ENCODE measurements around the gene CRACR2B. TPM values are rescaled to one million over a fixed set of nuclear protein-coding genes. Genes with fewer than 3 reads are reported as not detected.
A peak's percentile ranks its signal among the peaks of the same experiment; 100 is the strongest.

The CRACR2B gene
- total RNA-seq, 2 experiments from 2014 or later, result 17.2 to 18.7 TPM

DNA sequence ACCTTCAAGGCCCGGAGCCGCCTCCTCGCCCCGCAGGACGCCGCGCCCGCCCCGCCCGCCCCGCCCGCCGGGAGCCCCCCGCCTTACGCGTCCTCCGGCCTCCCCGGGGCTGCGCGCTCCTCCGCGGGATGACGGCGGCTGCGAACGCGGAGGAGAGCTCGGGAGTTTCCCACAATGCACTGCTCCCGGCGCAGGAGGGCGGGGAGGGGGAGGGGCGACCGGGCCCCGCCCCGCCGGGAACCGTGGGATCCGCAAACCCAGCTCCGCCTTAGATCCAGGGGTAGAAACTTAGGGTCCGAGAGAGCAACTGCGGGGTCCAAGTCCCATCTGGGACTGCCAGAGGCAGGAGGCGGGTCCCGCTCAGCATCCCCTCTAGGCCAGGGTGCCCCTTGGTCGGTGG is 37.8 kb upstream of the CRACR2B start, which contains the start of gene CEND1:
Gene CEND1 (minus strand): TSS at position 148 of the 400 bp plus-strand sequence. CDS start 1,514 bp downstream, outside the sequence.
- Mint-ChIP-seq H3K4me3 (peak within 1 kb of the TSS; percentile 38), H3K27ac (no peak within 1 kb of the TSS), H3K4me1 (ENCODE audit: low read depth) (peaks cover 23% of the 10 kb centered on the region), H3K27me3 (ENCODE audit: low read depth) (no peaks in the 10 kb centered on the region), H3K36me3 (ENCODE audit: low read depth) (peaks cover 16% of the 10 kb centered on the region), H3K9me3 (ENCODE audit: insufficient read depth) (no peaks in the 10 kb centered on the region)
- DNase-seq (peak; percentile 54), ATAC-seq (peak; percentile 47)
- POLR2A ChIA-PET, result interaction anchor here (1.0 kb wide), 1 partner anchor 262 kb away, joined by 3 read pairs; no protein-coding TSS in a partner anchor
- CTCF ChIA-PET, result no interaction called here

DNA sequence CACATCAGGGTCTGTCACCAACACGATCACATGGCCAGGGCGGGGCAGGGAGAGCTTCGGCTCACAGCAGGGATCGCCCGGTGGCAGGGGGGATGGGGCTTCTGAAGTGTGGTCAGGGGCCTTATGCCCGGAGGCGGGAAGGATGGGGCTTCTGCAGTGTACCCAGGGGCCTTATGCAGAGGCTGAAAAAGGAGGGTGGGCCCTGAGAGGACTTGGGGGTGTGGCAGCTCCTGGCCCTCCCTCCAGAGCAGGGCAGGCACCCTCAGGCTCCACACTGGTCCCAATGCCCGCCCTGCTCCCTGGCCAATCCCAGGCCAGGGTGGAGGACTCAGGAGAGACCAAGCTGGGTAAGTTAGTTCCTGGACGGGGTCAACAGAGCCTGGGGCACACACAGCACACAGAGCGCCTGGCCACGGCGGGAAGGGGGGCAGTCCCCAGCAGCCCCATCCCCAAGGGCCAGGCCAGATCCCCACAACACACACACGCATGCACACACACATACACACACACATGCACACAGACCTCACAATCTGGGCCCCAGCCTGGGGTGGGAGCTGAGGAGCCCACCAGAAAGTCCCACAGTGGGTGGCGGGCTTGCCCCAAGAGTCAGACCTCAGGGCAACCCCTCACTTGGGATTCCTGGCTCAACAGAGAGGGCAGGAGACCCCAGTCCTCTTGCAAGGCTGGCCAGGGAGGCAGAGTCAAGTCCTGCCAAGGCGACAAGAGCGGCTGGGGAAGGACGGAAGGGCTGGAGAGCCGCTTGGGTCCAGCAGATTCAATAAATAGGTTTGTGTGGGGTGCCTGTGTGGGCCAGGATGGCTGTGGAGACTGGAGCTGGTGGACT is 36.8 kb upstream of the CRACR2B start:
- ATAC-seq, result peak; percentile 21
- Mint-ChIP-seq H3K9me3 (ENCODE audit: insufficient read depth) (no peaks in the 10 kb centered on the region), H3K36me3 (ENCODE audit: low read depth) (peaks cover 16% of the 10 kb centered on the region), H3K4me3 (no peak overlapping the region), H3K4me1 (ENCODE audit: low read depth) (peaks cover 23% of the 10 kb centered on the region), H3K27me3 (ENCODE audit: low read depth) (no peaks in the 10 kb centered on the region), H3K27ac (no peak overlapping the region)
- ChIA-PET CTCF (no interaction called here), POLR2A (interaction anchor here (1.2 kb wide), 1 partner anchor 13 kb away, joined by 3 read pairs; no protein-coding TSS in a partner anchor)
- no peak for DNase-seq

DNA sequence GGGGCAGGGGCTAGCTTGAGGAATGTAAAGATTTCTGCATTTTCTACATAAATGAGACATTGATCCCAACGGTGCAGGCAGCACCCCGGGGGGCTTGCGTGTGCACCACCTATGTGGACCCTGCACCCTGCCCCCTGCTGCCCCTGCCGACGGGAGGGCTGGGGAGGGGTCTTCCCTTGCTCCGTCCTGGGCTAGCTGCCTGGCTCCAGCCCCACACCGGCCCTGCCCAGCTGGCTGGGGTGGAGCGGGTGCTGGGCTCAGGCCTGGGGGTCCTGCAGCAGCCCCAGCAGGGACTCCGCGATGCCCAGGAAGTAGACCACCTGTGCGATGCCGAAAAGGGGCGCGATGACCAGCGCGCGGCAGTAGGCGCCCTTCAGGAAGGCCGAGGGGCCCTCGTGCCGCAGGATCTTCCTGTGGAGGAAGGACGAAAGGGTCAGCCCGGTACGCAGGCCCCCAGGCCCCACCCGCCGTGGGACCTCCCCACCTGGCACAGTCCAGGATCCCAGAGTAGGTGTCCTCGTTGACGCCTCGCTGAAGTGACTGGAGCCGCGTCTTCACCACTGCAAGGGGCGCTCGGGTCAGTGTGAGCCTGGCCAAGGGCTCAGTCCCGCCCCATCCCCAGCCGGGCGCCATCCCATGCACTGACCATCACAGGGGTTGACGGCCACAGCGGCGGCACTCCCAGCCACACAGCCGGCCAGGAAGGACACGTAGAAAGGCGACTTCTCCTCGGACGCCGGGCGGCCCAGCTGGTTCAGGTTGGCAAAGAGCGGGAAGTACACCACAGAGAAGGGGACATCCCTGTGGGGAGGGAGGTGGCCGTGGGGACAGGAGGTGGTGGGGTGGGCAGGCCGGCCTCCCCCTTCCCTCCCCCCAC is 35.8 kb upstream of the CRACR2B start:
- CTCF ChIA-PET, result no interaction called here
- no peaks in the 10 kb centered on the region for H3K9me3 Mint-ChIP-seq (ENCODE audit: insufficient read depth)
- POLR2A ChIA-PET, result interaction anchor here (1.2 kb wide), 1 partner anchor 12 kb away, joined by 3 read pairs; no protein-coding TSS in a partner anchor

DNA sequence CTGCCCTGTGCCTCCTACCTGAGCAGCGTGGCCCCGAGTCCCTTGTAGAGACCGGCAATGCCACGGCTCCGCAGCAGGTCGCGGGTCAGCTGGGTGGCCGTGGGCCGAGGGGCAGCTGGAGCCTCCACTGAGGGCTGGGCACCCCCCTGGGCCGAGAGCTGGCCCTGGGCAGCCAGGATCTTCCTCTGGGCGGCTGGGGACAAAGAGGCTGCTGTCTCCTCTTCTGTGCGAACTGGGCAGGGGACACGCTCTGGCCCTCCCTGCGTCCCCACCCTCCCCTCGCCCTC is 35.2 kb upstream of the CRACR2B start:
- POLR2A ChIA-PET, result no interaction called here
- CTCF ChIA-PET, result no interaction called here
- Mint-ChIP-seq H3K27ac (no peak overlapping the region), H3K4me1 (ENCODE audit: low read depth) (peaks cover 34% of the 10 kb centered on the region), H3K27me3 (ENCODE audit: low read depth) (no peaks in the 10 kb centered on the region), H3K36me3 (ENCODE audit: low read depth) (peaks cover 18% of the 10 kb centered on the region), H3K9me3 (ENCODE audit: insufficient read depth) (no peaks in the 10 kb centered on the region), H3K4me3 (no peak overlapping the region)
- DNase-seq (no peak), ATAC-seq (no peak)

More for the DNA sequence above, 35.8 kb upstream of the CRACR2B start:
- DNase-seq (no peak), ATAC-seq (no peak)
- Mint-ChIP-seq H3K27ac (no peak overlapping the region), H3K4me3 (no peak overlapping the region), H3K4me1 (ENCODE audit: low read depth) (peaks cover 30% of the 10 kb centered on the region), H3K27me3 (ENCODE audit: low read depth) (no peaks in the 10 kb centered on the region), H3K36me3 (ENCODE audit: low read depth) (peaks cover 18% of the 10 kb centered on the region)

DNA sequence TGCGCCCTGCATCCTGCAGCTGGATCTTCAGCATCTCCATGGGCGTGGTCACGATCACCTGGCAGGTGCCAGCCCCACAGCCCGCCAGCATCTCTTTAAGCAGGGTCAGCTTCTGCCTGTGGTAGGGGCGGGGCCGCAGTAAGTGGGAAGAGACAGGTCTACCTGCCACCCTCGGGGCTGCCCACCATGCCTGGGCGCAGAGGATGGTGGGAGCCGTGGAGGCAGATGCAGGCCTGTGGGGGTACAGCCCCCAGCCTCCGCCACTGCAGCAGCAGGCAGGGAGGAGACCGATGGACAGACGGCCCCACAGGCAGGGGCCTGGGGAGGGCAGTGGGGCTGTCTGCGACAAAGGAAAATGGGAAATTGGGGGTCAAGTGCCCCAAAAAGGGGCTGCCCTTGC is 34.8 kb upstream of the CRACR2B start:
- Mint-ChIP-seq H3K27me3 (ENCODE audit: low read depth) (no peaks in the 10 kb centered on the region), H3K9me3 (ENCODE audit: insufficient read depth) (no peaks in the 10 kb centered on the region), H3K27ac (no peak overlapping the region), H3K4me1 (ENCODE audit: low read depth) (peaks cover 33% of the 10 kb centered on the region), H3K4me3 (no peak overlapping the region), H3K36me3 (ENCODE audit: low read depth) (peaks cover 18% of the 10 kb centered on the region)
- ChIA-PET POLR2A (no interaction called here), CTCF (no interaction called here)
- DNase-seq, result no peak
- no peak for ATAC-seq

DNA sequence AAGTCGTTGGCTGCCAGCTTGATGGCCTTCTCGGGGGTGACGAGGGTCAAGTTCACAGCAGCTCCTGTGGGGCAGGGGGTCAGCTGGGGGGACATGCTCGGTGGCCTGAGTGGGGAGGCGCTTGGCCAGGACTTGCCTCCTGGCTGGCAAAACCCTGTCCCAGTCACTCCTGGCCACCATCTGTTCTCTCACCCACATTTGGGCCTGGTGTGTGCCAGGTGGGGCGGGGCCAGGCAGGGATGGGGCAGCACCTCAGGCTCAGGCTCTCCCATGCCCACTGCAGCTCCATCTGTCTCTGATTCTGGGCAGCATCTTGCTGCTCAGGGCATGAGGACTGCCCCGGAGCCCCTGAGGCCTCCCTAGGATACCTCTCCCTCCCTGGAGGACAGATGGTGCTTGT is 34.2 kb upstream of the CRACR2B start:
- ATAC-seq (no peak), DNase-seq (no peak)
- peaks cover 32% of the 10 kb centered on the region for H3K4me1 Mint-ChIP-seq (ENCODE audit: low read depth)
- no peaks in the 10 kb centered on the region for H3K9me3 Mint-ChIP-seq (ENCODE audit: insufficient read depth)
- ChIA-PET POLR2A (interaction anchor here (0.6 to 1.4 kb wide), 2 partner anchors 16 to 43 kb away, joined by 3 to 4 read pairs; partner anchors contain the start of gene RPLP2), CTCF (no interaction called here)
- peak overlapping the region; percentile 3 for H3K4me3 Mint-ChIP-seq
- H3K27me3 Mint-ChIP-seq (ENCODE audit: low read depth), result no peaks in the 10 kb centered on the region
- no peak overlapping the region for H3K27ac Mint-ChIP-seq
- H3K36me3 Mint-ChIP-seq (ENCODE audit: low read depth), result peaks cover 18% of the 10 kb centered on the region

DNA sequence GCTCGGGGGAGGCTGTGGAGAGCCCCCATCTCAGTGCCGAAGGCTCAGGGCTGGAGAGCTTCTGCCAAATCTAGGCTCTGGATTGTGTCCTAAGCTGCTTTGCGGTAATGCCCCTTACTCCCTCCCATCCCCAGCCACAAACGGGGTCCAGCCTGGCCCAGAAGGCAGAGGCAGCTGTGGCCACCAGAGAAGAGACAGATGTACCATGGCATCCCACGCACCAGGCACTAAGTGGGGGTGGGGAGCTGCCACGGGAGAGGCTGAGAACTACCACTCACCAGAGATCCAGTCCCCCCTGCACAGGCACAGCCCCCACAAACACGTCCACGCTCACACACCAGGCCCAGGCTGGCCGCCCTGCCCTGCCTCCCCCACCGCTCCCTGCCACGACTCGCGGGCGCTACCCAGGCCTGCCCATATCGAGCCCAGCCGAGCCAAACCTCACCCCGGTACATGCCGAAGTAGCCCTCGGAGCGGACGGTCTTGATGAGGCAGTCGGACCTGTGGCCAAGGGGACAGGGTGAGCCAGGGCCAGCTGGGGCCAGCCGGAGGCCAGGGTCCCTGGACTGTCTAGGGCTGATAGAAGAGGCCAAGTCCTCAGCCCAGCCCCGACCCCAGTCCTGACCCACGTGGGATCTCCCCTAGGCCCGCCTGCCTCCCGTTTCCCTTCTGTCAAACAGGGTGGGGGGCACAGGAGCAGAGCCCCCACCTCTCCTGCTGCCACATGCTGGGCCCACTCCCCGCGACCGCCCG is 33.5 kb upstream of the CRACR2B start:
- DNase-seq (no peak), ATAC-seq (no peak)
- Mint-ChIP-seq H3K27me3 (ENCODE audit: low read depth) (no peaks in the 10 kb centered on the region), H3K4me1 (ENCODE audit: low read depth) (peaks cover 32% of the 10 kb centered on the region), H3K4me3 (peak overlapping the region; percentile 58), H3K27ac (no peak overlapping the region), H3K9me3 (ENCODE audit: insufficient read depth) (no peaks in the 10 kb centered on the region), H3K36me3 (ENCODE audit: low read depth) (peaks cover 18% of the 10 kb centered on the region)
- ChIA-PET CTCF (no interaction called here), POLR2A (interaction anchor here (0.6 to 1.4 kb wide), 2 partner anchors 15 to 43 kb away, joined by 3 to 4 read pairs; partner anchors contain the start of gene RPLP2)

- CTCF ChIA-PET, result no interaction called here
- Mint-ChIP-seq H3K27ac (no peak overlapping the region), H3K4me1 (ENCODE audit: low read depth) (peaks cover 27% of the 10 kb centered on the region), H3K4me3 (peak overlapping the region; percentile 94), H3K9me3 (ENCODE audit: insufficient read depth) (no peaks in the 10 kb centered on the region), H3K36me3 (ENCODE audit: low read depth) (peaks cover 22% of the 10 kb centered on the region), H3K27me3 (ENCODE audit: low read depth) (no peaks in the 10 kb centered on the region)
- ATAC-seq (no peak), DNase-seq (no peak)
- POLR2A ChIA-PET, result interaction anchor here (0.8 to 1.4 kb wide), 4 partner anchors 14 to 35 kb away, joined by 3 to 4 read pairs (median 4); partner anchors contain the start of gene RPLP2
Measured at GRCh38 chr11:794766-795633, 32.7 kb upstream of the CRACR2B start.

DNA sequence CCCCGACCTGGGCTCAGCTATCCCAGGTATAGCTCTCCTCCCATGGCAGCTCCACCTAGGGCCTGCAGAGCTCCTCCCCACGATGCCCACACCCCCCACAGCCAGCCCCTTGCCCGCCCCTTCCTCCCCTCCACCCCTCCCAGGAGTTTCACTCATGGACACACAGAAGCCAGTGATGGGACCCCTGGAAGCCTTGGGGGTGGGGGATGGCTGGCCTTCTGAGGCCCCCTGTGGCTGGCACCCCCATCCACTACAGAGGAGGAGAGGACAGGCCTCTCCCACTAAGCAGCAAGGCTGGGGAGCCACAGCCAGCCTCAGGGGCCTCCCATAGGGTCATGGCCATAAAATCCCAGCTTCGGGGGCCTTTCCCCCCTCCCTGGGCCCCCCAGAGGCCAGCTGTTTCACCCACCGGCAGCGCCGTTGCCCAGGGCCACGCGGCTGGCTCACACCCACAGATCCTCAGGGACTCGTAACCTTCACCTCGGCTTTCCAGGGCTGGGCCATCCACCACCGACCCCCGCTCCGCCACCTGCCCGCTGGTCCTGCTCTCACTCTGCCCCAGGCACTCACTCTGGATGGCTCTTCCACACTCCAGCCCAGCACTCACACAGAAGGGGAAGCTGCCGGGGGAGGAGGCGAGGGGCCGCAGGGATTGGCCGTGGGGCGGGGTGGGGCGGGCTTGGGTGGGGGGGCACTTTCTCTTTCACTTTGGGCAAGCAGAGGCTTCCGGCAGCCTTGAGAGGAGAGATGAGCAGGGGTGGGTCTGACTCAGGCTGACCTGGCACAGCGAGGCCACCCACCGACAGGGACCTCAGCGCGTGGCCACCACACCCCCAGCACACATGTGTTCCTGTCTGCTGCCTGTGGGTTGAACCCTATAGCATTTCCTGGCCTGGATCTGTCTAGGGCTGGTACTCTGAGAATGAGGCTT is 31.8 kb upstream of the CRACR2B start:
- no peaks in the 10 kb centered on the region for H3K9me3 Mint-ChIP-seq (ENCODE audit: insufficient read depth)
- peak; percentile 89 for DNase-seq
- H3K4me3 Mint-ChIP-seq, result peak overlapping the region; percentile 94
- ChIA-PET CTCF (interaction anchor here (1.5 kb wide), 1 partner anchor 13 kb away, joined by 5 read pairs; no protein-coding TSS in a partner anchor), POLR2A (interaction anchor here (0.8 to 1.3 kb wide), 5 partner anchors 14 to 48 kb away, joined by 3 to 5 read pairs (median 4); partner anchors contain the start of genes RPLP2 and TALDO1)
- H3K4me1 Mint-ChIP-seq (ENCODE audit: low read depth), result peaks cover 26% of the 10 kb centered on the region
- peak; percentile 50 for ATAC-seq
- H3K36me3 Mint-ChIP-seq (ENCODE audit: low read depth), result peaks cover 23% of the 10 kb centered on the region
- peak overlapping the region; percentile 93 for H3K27ac Mint-ChIP-seq
- H3K27me3 Mint-ChIP-seq (ENCODE audit: low read depth), result no peaks in the 10 kb centered on the region
